CD4-positive, CD25-positive, alpha-beta regulatory T cell (primary cell): ENCODE measurements around the gene IQUB. TPM values are rescaled to one million over a fixed set of nuclear protein-coding genes. Genes with fewer than 3 reads are reported as not detected.

Experiments
- ATAC-seq, 2 donors: fragments of 150-1000 bp; cut with Tn5 transposase; one replicate each; pipeline ENCODE4 v1.10.0; 2021; ENCODE audit warnings: low read depth in 2 of 2, moderate number of reproducible peaks in 2 of 2, moderate library complexity in 1 of 2
- DNase-seq, 3 donors: peaks; one replicate each; pipeline versions ENCODE4 v3.0.0 to v3.0.0-alpha.2; 2012 to 2022; ENCODE audit warnings: mixed read lengths in 1 of 3
- H3K27ac ChIP-seq: one replicate; pipeline ENCODE4 v1.7.0; 2013; ENCODE audit warnings: mild to moderate bottlenecking, low read length; ENCODE audit not compliant: insufficient read depth, poor library complexity, severe bottlenecking
- H3K27me3 ChIP-seq: one replicate; pipeline ENCODE4 v1.7.0; 2013; ENCODE audit warnings: low read length; ENCODE audit not compliant: control insufficient read depth, insufficient read depth
- H3K36me3 ChIP-seq: one replicate; pipeline ENCODE4 v1.7.0; 2013; ENCODE audit warnings: mild to moderate bottlenecking, low read length, moderate library complexity; ENCODE audit not compliant: control insufficient read depth, insufficient read depth
- H3K4me1 ChIP-seq: 2 replicates; pipeline ENCODE4 v1.7.0; 2013; ENCODE audit warnings: mild to moderate bottlenecking, low read length; ENCODE audit not compliant: insufficient read depth, control insufficient read depth, poor library complexity, severe bottlenecking
- H3K4me3 ChIP-seq: one replicate; pipeline ENCODE4 v1.7.0; 2013; ENCODE audit warnings: low read depth, mild to moderate bottlenecking, low read length, moderate library complexity
- H3K9me3 ChIP-seq, 2 experiments: 1 replicate in 1 of 2; 2 replicates in 1 of 2; pipeline ENCODE4 v1.7.0; 2013; ENCODE audit warnings: low read length in 2 of 2, mild to moderate bottlenecking in 1 of 2, moderate library complexity in 1 of 2; ENCODE audit not compliant: control insufficient read depth in 2 of 2
- H3K27ac Mint-ChIP-seq, 3 donors: one replicate each; pipeline ENCODE4 v1.8.0; 2020 to 2022; ENCODE audit warnings: mild to moderate bottlenecking in 3 of 3, mixed read lengths in 3 of 3, moderate library complexity in 2 of 3
- H3K27me3 Mint-ChIP-seq: one replicate; pipeline ENCODE4 v1.8.0; 2022; ENCODE audit warnings: mild to moderate bottlenecking, mixed read lengths
- H3K36me3 Mint-ChIP-seq: one replicate; pipeline ENCODE4 v1.8.0; 2020; ENCODE audit warnings: mixed read lengths
- H3K4me1 Mint-ChIP-seq, 4 donors: one replicate each; pipeline ENCODE4 v1.8.0; 2020 to 2022; ENCODE audit warnings: mixed read lengths in 4 of 4, mild to moderate bottlenecking in 1 of 4
- H3K4me3 Mint-ChIP-seq, 4 donors: one replicate each; pipeline ENCODE4 v1.8.0; 2020 to 2022; ENCODE audit warnings: mild to moderate bottlenecking in 4 of 4, mixed read lengths in 4 of 4, moderate library complexity in 3 of 4
- H3K9me3 Mint-ChIP-seq, 7 donors: one replicate each; pipeline ENCODE4 v1.8.0; 2020 to 2022; ENCODE audit warnings: mixed read lengths in 7 of 7, mild to moderate bottlenecking in 3 of 7, moderate library complexity in 2 of 7
- polyA plus RNA-seq, 4 donors: library from polyadenylated mRNA; unstranded; fragments of 300-500 nt; fragmentation: Illumina TruSeq; gene quantifications; one replicate each; pipeline ENCODE4 v1.2.3, GENCODE V29; 2021
- total RNA-seq: library from RNA; stranded (reverse); gene quantifications from one replicate; pipeline ENCODE4 v1.2.3, GENCODE V29; 2022

The IQUB gene
- total and polyA plus RNA-seq, 5 donors from 2014 or later, result 0.15 TPM; not detected in 4

DNA sequence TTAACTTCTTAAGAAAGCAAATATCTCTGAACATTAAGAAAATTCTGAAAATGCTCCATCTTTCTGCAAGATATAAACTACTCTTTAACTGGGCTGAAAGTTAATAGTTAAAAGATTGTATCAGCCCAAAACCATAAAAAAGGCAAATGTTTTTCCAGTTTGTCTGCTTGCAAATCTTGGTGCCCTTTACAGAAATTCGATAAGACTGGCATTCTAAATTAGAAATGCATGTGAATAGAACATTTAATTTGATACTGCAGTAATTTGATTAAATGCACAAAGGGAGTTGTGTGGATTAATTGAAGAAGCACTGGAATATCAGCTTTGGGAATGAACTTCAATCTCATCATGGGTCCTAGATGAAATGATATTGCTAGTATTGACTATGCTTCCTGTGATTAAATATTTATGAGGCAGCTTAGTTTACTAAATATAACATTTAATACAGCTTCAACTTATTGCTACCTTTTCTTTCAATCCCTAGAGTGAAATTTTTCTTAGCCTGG is 78.4 kb downstream of the IQUB start:
- ATAC-seq, result no peak
- Mint-ChIP-seq H3K27ac (no peak overlapping the region), H3K9me3 (peaks cover 0 to 7% (median 4%) of the 10 kb centered on the region in 7 donors)

DNA sequence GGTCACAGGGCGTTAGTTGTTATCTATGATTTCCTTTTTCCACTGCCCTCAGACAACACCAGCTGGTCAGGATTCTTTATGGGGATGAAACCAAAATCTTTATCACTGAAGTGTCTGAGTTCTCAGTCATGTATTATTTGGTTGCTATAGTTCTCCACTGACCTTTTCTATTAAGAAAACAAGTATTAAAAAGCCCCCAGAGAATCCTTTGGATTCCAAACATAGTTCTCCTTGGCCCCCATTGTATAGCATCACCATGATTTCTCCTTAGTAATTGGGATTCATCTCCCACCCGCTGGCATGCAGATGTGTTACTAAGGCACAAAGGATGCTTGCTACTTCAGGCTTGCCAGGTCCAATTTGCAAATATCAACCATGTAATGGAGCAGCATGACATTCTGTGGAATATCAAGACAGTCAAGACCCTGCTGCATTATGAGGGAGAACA is 94.3 kb downstream of the IQUB start:
- H3K27me3 ChIP-seq, result no peaks in the 10 kb centered on the region
- Mint-ChIP-seq H3K27ac (no peak overlapping the region), H3K4me1 (no peaks in the 10 kb centered on the region), H3K27me3 (no peaks in the 10 kb centered on the region), H3K4me3 (no peak overlapping the region), H3K36me3 (no peaks in the 10 kb centered on the region), H3K9me3 (peaks cover 0 to 4% (median 3%) of the 10 kb centered on the region in 7 donors)
- H3K9me3 ChIP-seq, result no peaks in the 10 kb centered on the region
- ATAC-seq, result no peak
- no peaks in the 10 kb centered on the region for H3K36me3 ChIP-seq
- H3K4me3 ChIP-seq, result no peak overlapping the region
- no peak overlapping the region for H3K27ac ChIP-seq
- H3K4me1 ChIP-seq, result no peaks in the 10 kb centered on the region
- no peak for DNase-seq

More for the DNA sequence above, 78.4 kb downstream of the IQUB start:
- H3K4me3 ChIP-seq, result no peak overlapping the region
- H3K27me3 ChIP-seq, result no peaks in the 10 kb centered on the region
- H3K27ac ChIP-seq, result no peak overlapping the region
- Mint-ChIP-seq H3K36me3 (no peaks in the 10 kb centered on the region), H3K4me3 (no peak overlapping the region), H3K27me3 (no peaks in the 10 kb centered on the region), H3K4me1 (no peaks in the 10 kb centered on the region)
- no peaks in the 10 kb centered on the region for H3K36me3 ChIP-seq
- H3K4me1 ChIP-seq, result no peaks in the 10 kb centered on the region
- H3K9me3 ChIP-seq, result no peaks in the 10 kb centered on the region
- DNase-seq, result no peak

DNA sequence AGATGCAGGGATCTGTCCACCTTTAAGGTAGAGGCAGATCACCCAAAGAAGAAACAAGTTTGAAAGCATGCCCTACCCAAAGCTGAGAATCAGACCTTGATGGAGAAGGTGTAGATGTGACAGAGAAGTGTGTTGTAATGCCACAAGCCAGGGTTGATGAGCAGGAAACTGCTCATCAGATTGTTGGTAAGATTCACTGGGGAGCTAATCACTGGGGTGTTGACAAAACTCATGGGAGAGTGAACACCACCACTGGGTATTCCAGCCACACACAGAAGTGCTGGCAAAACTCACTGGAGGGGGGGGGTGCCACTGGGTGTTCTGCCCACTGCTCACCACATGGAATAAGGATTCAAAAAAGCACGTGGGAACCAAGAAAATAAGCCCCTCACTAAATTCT is 95.2 kb downstream of the IQUB start:
- ATAC-seq (no peak), DNase-seq (no peak)
- H3K27me3 ChIP-seq, result no peaks in the 10 kb centered on the region
- H3K4me3 ChIP-seq, result no peak overlapping the region
- H3K36me3 Mint-ChIP-seq, result no peaks in the 10 kb centered on the region
- H3K4me1 Mint-ChIP-seq, result no peaks in the 10 kb centered on the region
- H3K36me3 ChIP-seq, result no peaks in the 10 kb centered on the region
- no peak overlapping the region for H3K4me3 Mint-ChIP-seq
- no peak overlapping the region for H3K27ac ChIP-seq
- no peaks in the 10 kb centered on the region for H3K4me1 ChIP-seq
- H3K9me3 Mint-ChIP-seq, result peaks cover 0 to 3% (median 0%) of the 10 kb centered on the region in 7 donors
- no peaks in the 10 kb centered on the region for H3K9me3 ChIP-seq
- no peaks in the 10 kb centered on the region for H3K27me3 Mint-ChIP-seq
- no peak overlapping the region for H3K27ac Mint-ChIP-seq

DNA sequence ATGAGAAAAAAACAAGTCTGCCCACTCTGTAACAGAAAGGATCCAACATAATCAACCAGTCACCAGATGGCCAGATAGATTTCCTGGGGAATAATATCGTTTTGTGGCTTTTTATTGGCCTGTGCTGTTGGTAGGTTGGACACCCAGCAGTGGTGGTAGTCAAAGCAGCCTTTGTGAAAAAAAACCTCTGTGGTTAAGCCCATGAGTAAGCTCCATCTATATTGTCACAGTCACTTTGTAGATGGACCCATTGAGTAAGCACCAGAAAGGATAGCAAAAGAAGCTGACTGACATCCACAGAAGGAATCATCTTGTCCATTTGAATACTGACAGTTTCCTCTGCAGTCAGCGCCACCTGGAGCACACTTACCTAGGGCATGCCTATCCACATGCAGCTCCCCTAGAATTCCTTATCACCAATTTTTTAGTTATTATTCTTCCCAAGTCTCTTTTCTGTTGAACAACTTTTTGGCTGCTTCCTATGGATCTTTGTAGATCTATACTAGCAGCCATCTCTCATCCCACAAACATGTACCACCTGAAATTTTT is 96.9 kb downstream of the IQUB start:
- peaks cover 0 to 3% (median 0%) of the 10 kb centered on the region in 7 donors for H3K9me3 Mint-ChIP-seq
- H3K27ac Mint-ChIP-seq, result no peak overlapping the region
- no peaks in the 10 kb centered on the region for H3K27me3 Mint-ChIP-seq

DNA sequence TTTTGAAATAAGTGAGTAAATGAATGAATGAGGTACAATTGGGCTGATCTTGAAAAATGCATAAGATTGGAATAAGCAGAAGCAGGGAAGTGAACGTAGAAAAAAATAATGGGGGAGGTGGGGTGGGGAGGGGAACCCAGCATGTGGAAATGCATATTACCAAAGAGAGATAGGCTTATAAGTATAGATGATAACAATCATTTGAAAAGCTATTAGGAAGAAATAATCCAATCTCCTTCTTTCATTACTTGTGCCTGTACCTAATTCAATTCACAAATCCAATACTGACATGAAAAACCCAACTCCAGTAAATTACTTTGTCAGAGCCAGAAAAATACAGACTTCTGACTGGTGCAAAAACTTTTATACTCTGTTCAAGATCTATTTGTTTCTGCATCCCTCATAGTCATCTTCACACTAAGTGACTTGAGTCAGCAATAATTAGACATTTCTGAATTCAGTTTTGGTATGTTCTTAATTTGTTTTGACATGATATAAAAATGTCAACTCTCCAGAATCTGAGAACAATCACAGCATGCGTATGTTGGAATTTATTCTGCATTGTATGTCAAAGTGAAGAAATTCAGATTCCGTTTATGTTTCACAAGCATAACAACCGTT is 99.2 kb downstream of the IQUB start:
- H3K27me3 ChIP-seq, result no peaks in the 10 kb centered on the region
- ATAC-seq (no peak), DNase-seq (no peak)
- no peak overlapping the region for H3K27ac ChIP-seq
- Mint-ChIP-seq H3K4me3 (no peak overlapping the region), H3K4me1 (no peaks in the 10 kb centered on the region), H3K27me3 (no peaks in the 10 kb centered on the region), H3K9me3 (peaks cover 0 to 6% (median 0%) of the 10 kb centered on the region in 7 donors), H3K36me3 (no peaks in the 10 kb centered on the region), H3K27ac (no peak overlapping the region)
- no peaks in the 10 kb centered on the region for H3K36me3 ChIP-seq
- H3K9me3 ChIP-seq, result no peaks in the 10 kb centered on the region
- no peaks in the 10 kb centered on the region for H3K4me1 ChIP-seq
- H3K4me3 ChIP-seq, result no peak overlapping the region

More for the DNA sequence above, 96.9 kb downstream of the IQUB start:
- H3K4me1 ChIP-seq, result no peaks in the 10 kb centered on the region
- Mint-ChIP-seq H3K4me3 (no peak overlapping the region), H3K4me1 (no peaks in the 10 kb centered on the region), H3K36me3 (no peaks in the 10 kb centered on the region)
- no peaks in the 10 kb centered on the region for H3K27me3 ChIP-seq
- no peak for DNase-seq
- H3K36me3 ChIP-seq, result no peaks in the 10 kb centered on the region
- no peaks in the 10 kb centered on the region for H3K9me3 ChIP-seq
- no peak overlapping the region for H3K4me3 ChIP-seq
- ATAC-seq, result no peak
- no peak overlapping the region for H3K27ac ChIP-seq

DNA sequence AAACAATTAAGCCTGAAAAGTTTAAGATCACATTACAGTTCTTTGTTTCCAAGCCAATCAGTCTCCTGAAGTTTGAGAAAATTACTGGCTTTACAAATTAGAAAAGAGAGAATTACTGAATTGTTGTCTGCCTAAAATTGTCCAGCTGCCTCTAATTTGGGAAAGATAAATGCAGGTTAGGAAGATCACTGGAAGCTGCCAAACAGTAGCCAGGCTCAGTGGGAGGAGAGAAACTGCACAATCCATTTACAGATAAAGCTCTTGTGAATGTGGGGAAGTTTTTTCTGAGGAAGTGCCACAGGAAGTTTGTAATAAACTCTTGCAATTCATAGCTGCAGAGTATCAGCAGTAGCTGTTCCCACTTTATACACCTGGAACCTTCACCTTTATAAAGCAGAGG is 100.7 kb downstream of the IQUB start:
- H3K27ac Mint-ChIP-seq, result no peak overlapping the region
- H3K27me3 ChIP-seq, result no peaks in the 10 kb centered on the region

DNA sequence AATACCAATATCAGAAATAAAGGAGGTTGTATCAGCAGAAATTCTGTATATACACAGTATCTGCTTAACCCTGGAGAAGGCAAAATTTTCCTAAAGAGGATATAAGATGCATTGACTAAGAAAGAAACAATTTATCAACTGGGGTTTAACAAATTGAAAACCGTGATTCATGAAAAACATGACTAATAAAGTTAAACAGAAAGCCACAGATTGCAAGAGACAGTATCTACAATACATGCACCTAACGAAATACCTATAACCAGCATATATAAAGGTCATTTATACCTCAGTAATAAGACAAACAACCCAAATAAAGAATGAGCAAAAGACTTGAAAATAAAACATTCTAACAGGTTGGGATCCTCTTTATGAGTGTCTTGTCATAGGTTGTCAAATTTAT is 101.8 kb downstream of the IQUB start:
- Mint-ChIP-seq H3K9me3 (peaks cover 0 to 3% (median 0%) of the 10 kb centered on the region in 7 donors), H3K36me3 (no peaks in the 10 kb centered on the region), H3K4me1 (no peaks in the 10 kb centered on the region), H3K27me3 (no peaks in the 10 kb centered on the region), H3K27ac (no peak overlapping the region), H3K4me3 (no peak overlapping the region)
- Histone ChIP-seq H3K27me3 (no peaks in the 10 kb centered on the region), H3K4me3 (no peak overlapping the region), H3K36me3 (no peaks in the 10 kb centered on the region), H3K27ac (no peak overlapping the region), H3K9me3 (no peaks in the 10 kb centered on the region), H3K4me1 (no peaks in the 10 kb centered on the region)
- DNase-seq (no peak), ATAC-seq (no peak)

More for the DNA sequence above, 100.7 kb downstream of the IQUB start:
- H3K4me1 Mint-ChIP-seq, result no peaks in the 10 kb centered on the region
- peaks cover 0 to 6% (median 0%) of the 10 kb centered on the region in 7 donors for H3K9me3 Mint-ChIP-seq
- H3K27me3 Mint-ChIP-seq, result no peaks in the 10 kb centered on the region
- Histone ChIP-seq H3K9me3 (no peaks in the 10 kb centered on the region), H3K4me1 (no peaks in the 10 kb centered on the region), H3K27ac (no peak overlapping the region), H3K36me3 (no peaks in the 10 kb centered on the region), H3K4me3 (no peak overlapping the region)
- no peak for DNase-seq
- ATAC-seq, result no peak
- H3K36me3 Mint-ChIP-seq, result no peaks in the 10 kb centered on the region
- H3K4me3 Mint-ChIP-seq, result no peak overlapping the region
